Panc1 (cell line): ENCODE data around the gene AGGF1. TPM values are rescaled to one million over a fixed set of nuclear protein-coding genes. Genes with fewer than 3 reads are reported as not detected.

ENCODE experiments used
- ATAC-seq: fragments of 200-7000 bp; cut with Tn5 transposase; 2 replicates; pipeline ENCODE4 v1.9.1; 2020; ENCODE audit warnings: mild to moderate bottlenecking, moderate library complexity
- BruUV-seq: library from RNA; stranded (reverse); fragments of 400-500 nt; replicated peaks from 2 replicates; lab custom pipeline; 2021; lab: Mats Ljungman, UMichigan
- CTCF ChIA-PET: fragments of 300-600 bp; sonication (Branson Sonifier 250); formaldehyde crosslinking; loops from one replicate; lab custom pipeline; 2022; ENCODE audit warnings: antibody characterized with exemption; lab: Charles Lee
- POLR2A ChIA-PET: fragments of 300-600 bp; sonication (Branson Sonifier 250); formaldehyde crosslinking; loops from one replicate; lab custom pipeline; 2022; ENCODE audit warnings: antibody characterized with exemption; lab: Charles Lee
- DNase-seq: peaks from one replicate; pipeline ENCODE4 v3.0.0-alpha.2; 2010; ENCODE audit warnings: low read depth, low spot score
- H3K27ac ChIP-seq: 2 replicates; pipeline ENCODE4 v1.5.1; 2011; ENCODE audit warnings: mild to moderate bottlenecking, low read length, inconsistent platforms
- H3K27me3 ChIP-seq: fragments of 200-500 bp; sonication (Bioruptor generic); 2 replicates; pipeline ENCODE4 v1.6.0; 2014; ENCODE audit warnings: low read length, inconsistent platforms; ENCODE audit not compliant: control insufficient read depth, insufficient read depth
- H3K36me3 ChIP-seq: fragments of 200-500 bp; sonication (Bioruptor generic); 2 replicates; pipeline ENCODE4 v1.5.1; 2014; ENCODE audit warnings: inconsistent platforms, mild to moderate bottlenecking, low read length, moderate library complexity; ENCODE audit not compliant: control insufficient read depth, insufficient read depth
- H3K4me1 ChIP-seq: 2 replicates; pipeline ENCODE4 v1.5.1; 2011; ENCODE audit warnings: inconsistent platforms, mild to moderate bottlenecking, low read length, moderate library complexity; ENCODE audit not compliant: control insufficient read depth, insufficient read depth
- H3K4me3 ChIP-seq, 2 experiments: 2 replicates each; pipeline ENCODE4 v1.5.1; 2011 to 2012; ENCODE audit warnings: low read depth in 2 of 2, low read length in 2 of 2, mild to moderate bottlenecking in 2 of 2, inconsistent platforms in 1 of 2, moderate library complexity in 1 of 2
- H3K9me3 ChIP-seq: fragments of 200-500 bp; sonication (Bioruptor generic); 2 replicates; pipeline ENCODE4 v1.5.1; 2014; ENCODE audit warnings: low read depth, mild to moderate bottlenecking, inconsistent platforms, low read length, moderate library complexity; ENCODE audit not compliant: control insufficient read depth, insufficient read depth
- POLR2AphosphoS5 ChIP-seq: IDR thresholded peaks from 2 replicates; pipeline ENCODE4 v1.6.1; 2012; ENCODE audit warnings: mild to moderate bottlenecking, low read depth, low read length, moderate library complexity
- SIN3A ChIP-seq: IDR thresholded peaks from 2 replicates; pipeline ENCODE4 v1.6.1; 2012; ENCODE audit warnings: low read depth, mild to moderate bottlenecking, low read length, moderate library complexity, borderline replicate concordance; ENCODE audit not compliant: insufficient read depth
- TCF7L2 ChIP-seq: IDR thresholded peaks from 2 replicates; pipeline ENCODE4 v1.6.1; 2011; ENCODE audit warnings: mild to moderate bottlenecking, low read depth, low read length, inconsistent platforms
- in situ Hi-C: cut with HindIII; loops from 2 replicates; pipeline ENCODE4 v1.10.0; 2016; ENCODE audit warnings: low sequenced_read_pairs, low pct_unique_long_range_greater_than_20kb
- intact Hi-C: fragments of 100-400 bp; cut with micrococcal nuclease; formaldehyde crosslinking; loops from one replicate; pipeline ENCODE4 v1.10.0; 2022; ENCODE audit not compliant: unreplicated experiment
- total RNA-seq: library from RNA; stranded (reverse); gene quantifications from one replicate; pipeline ENCODE4 v1.2.1, GENCODE V29; 2021; ENCODE audit not compliant: unreplicated experiment
- TF ChIP-seq, protein P1 (sequence below), 2 experiments: IDR thresholded peaks; 2 replicates each; pipeline ENCODE4 v1.6.1; 2011 to 2012; ENCODE audit warnings: low read depth in 2 of 2, control low read depth in 1 of 2, low read length in 1 of 2, mild to moderate bottlenecking in 1 of 2, moderate library complexity in 1 of 2; ENCODE audit not compliant: insufficient read depth in 1 of 2
- TF ChIP-seq, protein P2 (sequence below): fragments of 450-650 bp; IDR thresholded peaks from 2 replicates; pipeline ENCODE4 v1.5.1; 2017; ENCODE audit warnings: mild to moderate bottlenecking

AGGF1 gene
- total RNA-seq, 1 experiment from 2014 or later: 23.1 TPM

GRCh38 chr5:77003246-77003645, 27.0 kb upstream of the AGGF1 start:
- BruUV-seq: no TSS peak
- intact Hi-C loops (no loop called here), in situ Hi-C loops (no loop called here)
- Histone ChIP-seq H3K4me3 (no peak overlapping the region), H3K27me3 (peaks cover 2% of the 10 kb centered on the region; the same call in 1 of the 2 replicates), H3K27ac (no peak overlapping the region), H3K36me3 (no peaks in the 10 kb centered on the region), H3K9me3 (no peaks in the 10 kb centered on the region), H3K4me1 (no peaks in the 10 kb centered on the region)
- ChIA-PET CTCF (no interaction called here), POLR2A (no interaction called here)
- DNase-seq: no peak
- no peak for ATAC-seq
- TF ChIP-seq POLR2AphosphoS5 (no peak), SIN3A (no peak), TCF7L2 (no peak)
- TF ChIP-seq, protein P1, sequence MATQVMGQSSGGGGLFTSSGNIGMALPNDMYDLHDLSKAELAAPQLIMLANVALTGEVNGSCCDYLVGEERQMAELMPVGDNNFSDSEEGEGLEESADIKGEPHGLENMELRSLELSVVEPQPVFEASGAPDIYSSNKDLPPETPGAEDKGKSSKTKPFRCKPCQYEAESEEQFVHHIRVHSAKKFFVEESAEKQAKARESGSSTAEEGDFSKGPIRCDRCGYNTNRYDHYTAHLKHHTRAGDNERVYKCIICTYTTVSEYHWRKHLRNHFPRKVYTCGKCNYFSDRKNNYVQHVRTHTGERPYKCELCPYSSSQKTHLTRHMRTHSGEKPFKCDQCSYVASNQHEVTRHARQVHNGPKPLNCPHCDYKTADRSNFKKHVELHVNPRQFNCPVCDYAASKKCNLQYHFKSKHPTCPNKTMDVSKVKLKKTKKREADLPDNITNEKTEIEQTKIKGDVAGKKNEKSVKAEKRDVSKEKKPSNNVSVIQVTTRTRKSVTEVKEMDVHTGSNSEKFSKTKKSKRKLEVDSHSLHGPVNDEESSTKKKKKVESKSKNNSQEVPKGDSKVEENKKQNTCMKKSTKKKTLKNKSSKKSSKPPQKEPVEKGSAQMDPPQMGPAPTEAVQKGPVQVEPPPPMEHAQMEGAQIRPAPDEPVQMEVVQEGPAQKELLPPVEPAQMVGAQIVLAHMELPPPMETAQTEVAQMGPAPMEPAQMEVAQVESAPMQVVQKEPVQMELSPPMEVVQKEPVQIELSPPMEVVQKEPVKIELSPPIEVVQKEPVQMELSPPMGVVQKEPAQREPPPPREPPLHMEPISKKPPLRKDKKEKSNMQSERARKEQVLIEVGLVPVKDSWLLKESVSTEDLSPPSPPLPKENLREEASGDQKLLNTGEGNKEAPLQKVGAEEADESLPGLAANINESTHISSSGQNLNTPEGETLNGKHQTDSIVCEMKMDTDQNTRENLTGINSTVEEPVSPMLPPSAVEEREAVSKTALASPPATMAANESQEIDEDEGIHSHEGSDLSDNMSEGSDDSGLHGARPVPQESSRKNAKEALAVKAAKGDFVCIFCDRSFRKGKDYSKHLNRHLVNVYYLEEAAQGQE (IDR thresholded peaks at IDR 0.05; ENCODE audit: insufficient read depth in 1 of 2, low read depth in 2 of 2, low read length in 1 of 2): no peak
- TF ChIP-seq, protein P2, sequence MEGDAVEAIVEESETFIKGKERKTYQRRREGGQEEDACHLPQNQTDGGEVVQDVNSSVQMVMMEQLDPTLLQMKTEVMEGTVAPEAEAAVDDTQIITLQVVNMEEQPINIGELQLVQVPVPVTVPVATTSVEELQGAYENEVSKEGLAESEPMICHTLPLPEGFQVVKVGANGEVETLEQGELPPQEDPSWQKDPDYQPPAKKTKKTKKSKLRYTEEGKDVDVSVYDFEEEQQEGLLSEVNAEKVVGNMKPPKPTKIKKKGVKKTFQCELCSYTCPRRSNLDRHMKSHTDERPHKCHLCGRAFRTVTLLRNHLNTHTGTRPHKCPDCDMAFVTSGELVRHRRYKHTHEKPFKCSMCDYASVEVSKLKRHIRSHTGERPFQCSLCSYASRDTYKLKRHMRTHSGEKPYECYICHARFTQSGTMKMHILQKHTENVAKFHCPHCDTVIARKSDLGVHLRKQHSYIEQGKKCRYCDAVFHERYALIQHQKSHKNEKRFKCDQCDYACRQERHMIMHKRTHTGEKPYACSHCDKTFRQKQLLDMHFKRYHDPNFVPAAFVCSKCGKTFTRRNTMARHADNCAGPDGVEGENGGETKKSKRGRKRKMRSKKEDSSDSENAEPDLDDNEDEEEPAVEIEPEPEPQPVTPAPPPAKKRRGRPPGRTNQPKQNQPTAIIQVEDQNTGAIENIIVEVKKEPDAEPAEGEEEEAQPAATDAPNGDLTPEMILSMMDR: no peak

DNA sequence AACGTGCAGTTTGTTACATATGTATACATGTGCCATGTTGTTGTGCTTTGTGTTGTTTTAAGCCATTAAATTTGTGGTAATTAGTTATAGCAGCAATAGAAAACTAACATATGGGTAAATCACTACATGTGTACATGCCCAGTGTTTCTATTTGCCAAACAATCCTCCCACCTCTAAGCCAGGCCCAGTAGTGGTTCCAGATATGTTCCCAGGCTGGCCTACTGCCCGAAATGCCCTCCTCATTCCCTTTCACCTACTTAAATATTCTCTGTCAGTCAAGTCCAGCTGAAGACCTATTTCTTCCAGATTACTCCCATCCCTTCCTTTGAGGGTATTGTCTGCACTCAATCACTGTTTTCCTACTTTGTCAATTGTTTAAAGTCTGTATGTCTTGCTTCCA, 24.1 kb upstream of the AGGF1 start:
- BruUV-seq: no TSS peak
- Histone ChIP-seq H3K36me3 (no peaks in the 10 kb centered on the region), H3K4me1 (no peaks in the 10 kb centered on the region), H3K27me3 (peaks cover 2% of the 10 kb centered on the region; the same call in 1 of the 2 replicates), H3K27ac (no peak overlapping the region), H3K4me3 (no peak overlapping the region), H3K9me3 (no peaks in the 10 kb centered on the region)
- TF ChIP-seq POLR2AphosphoS5 (no peak), TCF7L2 (no peak), SIN3A (no peak)
- TF ChIP-seq, protein P1 (IDR thresholded peaks at IDR 0.05; ENCODE audit: insufficient read depth in 1 of 2, low read depth in 2 of 2, low read length in 1 of 2): no peak
- TF ChIP-seq, protein P2: no peak
- intact Hi-C loops (no loop called here), in situ Hi-C loops (no loop called here)
- ChIA-PET CTCF (no interaction called here), POLR2A (no interaction called here)
- DNase-seq: no peak
- ATAC-seq: no peak
